Fibroblast of mammary gland (primary cell): ENCODE measurements around the gene ZFP62.
A peak's percentile ranks its signal among the peaks of the same experiment; 100 is the strongest.
"Not testable (repeated sequence)": the region's sequence is repeated elsewhere in the genome, so short reads cannot be mapped to it uniquely, and the experiment has no call there.

Experiments used
- DNase-seq: peaks from one replicate; pipeline ENCODE4 v3.0.0-alpha.2; 2010; ENCODE audit warnings: low read depth
- H3K4me3 ChIP-seq: 2 replicates; pipeline ENCODE4 v1.5.1; 2011; ENCODE audit warnings: low read depth, mild to moderate bottlenecking, low read length, moderate library complexity; ENCODE audit not compliant: control insufficient read depth
- TF ChIP-seq, protein P1 (sequence below): conservative IDR thresholded peaks from 2 replicates; pipeline ENCODE4 v1.5.1; 2011; ENCODE audit warnings: low read depth, low read length, inconsistent platforms; ENCODE audit not compliant: control insufficient read depth, insufficient read depth

Gene ZFP62

DNA sequence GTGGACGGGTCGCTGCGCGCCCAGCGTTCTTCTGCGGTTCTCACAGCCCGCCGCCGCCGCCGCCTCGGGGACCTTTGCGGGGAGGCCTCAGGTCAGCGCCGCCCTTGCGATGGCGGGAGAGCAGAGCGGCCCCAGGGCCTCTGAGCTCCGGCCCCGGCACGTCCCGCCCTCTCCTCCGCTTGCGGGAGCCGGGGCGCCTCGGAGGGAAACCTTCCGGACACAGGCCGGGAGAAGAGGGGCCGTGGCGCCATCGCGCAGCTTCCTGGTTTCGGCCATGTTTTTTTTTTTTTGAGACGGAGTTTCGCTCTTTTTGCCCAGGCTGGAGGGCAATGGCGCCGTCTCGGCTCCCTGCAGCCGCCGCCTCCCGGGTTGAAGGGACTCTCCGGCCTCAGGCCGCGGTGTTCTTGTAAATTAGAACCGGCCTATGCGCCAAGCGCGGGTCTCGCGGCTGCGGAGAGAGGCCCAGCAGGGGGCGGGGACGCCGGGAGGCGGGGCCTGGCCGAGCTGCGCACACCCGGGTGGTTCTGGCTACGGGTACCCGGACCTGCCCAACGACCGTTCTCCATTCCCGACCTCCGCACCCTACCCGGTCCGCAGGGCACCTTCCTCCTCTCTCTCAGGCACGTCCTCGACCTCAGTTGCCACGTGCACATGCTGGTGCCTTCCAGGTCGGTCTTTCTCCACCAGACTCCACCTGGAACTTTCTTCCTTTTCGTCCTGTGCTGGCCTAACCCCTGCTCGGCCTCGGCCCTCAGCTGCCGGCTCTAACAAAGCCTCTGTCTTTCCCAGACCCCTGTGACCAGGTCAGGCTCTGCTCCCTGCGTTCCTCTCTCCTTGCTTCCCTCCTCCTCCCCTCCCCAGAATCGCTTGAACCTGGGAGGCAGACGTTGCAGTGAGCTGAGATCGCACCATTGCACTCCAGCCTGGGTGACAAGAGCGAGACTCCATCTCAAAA lies 29.7 kb downstream of the ZFP62 start:
- peak; percentile 65 for DNase-seq
- peak overlapping the region; percentile 85 for H3K4me3 ChIP-seq
- TF ChIP-seq, protein P1, sequence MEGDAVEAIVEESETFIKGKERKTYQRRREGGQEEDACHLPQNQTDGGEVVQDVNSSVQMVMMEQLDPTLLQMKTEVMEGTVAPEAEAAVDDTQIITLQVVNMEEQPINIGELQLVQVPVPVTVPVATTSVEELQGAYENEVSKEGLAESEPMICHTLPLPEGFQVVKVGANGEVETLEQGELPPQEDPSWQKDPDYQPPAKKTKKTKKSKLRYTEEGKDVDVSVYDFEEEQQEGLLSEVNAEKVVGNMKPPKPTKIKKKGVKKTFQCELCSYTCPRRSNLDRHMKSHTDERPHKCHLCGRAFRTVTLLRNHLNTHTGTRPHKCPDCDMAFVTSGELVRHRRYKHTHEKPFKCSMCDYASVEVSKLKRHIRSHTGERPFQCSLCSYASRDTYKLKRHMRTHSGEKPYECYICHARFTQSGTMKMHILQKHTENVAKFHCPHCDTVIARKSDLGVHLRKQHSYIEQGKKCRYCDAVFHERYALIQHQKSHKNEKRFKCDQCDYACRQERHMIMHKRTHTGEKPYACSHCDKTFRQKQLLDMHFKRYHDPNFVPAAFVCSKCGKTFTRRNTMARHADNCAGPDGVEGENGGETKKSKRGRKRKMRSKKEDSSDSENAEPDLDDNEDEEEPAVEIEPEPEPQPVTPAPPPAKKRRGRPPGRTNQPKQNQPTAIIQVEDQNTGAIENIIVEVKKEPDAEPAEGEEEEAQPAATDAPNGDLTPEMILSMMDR = no peak

DNA sequence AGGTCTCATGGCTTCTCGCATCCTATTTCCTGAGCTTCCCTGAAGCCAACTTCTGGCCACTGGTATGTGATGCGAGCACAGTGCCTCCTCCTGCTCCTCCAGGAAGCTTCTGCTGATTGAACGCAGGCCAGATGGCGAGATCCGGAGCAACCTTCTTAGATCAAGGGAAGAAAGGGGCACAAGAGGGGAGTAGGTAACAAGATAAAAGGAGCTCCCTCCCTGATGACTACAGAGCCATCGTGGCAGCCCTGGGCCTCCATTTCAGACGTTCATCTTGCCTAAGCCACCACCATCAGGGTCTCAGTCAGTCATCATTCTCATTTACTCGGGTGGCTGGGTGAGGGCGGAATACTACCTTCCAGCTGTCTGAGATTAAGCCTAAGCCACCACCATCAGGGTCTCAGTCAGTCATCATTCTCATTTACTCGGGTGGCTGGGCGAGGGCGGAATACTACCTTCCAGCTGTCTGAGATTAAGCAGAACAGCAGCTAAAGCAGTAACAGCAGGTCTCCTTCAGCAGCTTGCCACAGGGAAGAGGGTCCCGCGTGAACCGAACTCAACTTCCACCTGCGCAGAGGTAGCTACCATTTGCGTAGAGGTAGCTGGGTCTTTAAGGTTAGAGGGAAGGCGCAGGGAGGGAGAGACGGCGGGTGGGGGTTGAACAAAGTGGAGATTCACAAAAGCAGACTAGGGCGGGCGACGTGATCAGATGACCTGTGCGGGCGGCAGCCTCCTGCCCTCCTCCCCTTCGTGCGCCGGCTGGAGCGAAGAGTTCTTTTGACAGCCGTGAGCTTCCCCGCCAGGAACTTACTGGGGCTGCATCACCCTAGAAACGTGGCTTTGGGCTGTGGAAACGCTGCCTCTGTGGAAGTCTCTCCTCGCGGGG lies 30.6 kb downstream of the ZFP62 start:
- DNase-seq = peak; percentile 50
- TF ChIP-seq, protein P1 = no peak
- peak overlapping the region; percentile 85 for H3K4me3 ChIP-seq

DNA sequence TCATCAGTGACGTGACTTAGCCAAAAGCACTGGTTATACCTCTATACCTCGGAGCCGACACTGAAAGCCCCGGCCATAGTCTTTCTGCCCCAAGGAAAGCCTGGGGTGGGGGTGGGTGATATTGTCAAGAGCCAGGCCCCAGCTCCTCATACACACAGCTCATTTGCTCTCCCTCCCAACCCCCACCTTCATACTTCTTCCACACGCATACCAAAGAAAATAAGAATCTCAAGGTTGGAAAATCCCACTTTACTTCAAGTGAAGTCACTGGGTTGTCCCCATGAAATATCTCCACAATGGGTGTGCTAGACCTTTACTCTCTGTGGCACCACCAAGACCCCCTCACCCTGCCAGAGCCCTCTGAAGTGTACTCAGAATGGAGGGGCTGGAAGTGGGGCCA lies 31.4 kb downstream of the ZFP62 start:
- DNase-seq = no peak
- TF ChIP-seq, protein P1 = no peak
- no peak overlapping the region for H3K4me3 ChIP-seq

DNA sequence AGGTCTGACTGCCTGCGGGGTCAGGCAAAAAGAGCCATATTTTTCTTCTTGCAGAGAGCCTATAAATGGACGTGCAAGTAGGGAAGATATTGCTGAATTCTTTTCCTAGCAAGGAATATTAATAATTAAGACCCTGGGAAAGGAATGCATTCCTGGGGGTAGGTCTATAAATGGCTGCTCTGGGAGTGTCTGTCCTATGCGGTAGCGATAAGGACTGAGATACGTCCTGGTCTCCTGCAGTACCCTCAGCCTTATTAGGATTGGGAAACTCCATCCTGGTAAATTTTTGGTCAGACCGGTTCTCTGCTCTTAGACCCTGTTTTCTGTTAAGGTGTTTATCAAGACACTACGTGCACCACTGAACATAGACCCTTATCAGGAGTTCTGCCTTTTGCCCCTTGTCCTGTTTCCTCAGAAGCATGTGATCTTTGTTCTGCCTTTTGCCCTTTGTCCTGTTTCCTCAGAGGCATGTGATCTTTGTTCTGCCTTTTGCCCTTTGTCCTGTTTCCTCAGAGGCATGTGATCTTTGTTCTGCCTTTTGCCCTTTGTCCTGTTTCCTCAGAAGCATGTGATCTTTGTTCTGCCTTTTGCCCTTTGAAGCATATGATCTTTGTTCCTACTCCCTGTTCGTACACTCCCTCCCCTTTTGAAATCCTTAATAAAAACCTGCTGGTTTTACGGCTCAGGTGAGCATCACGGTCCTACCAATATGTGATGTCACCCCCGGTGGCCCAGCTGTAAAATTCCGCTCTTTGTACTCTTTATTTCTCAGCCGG lies 32.1 kb downstream of the ZFP62 start:
- DNase-seq, H3K4me3 ChIP-seq: not testable (repeated sequence)

DNA sequence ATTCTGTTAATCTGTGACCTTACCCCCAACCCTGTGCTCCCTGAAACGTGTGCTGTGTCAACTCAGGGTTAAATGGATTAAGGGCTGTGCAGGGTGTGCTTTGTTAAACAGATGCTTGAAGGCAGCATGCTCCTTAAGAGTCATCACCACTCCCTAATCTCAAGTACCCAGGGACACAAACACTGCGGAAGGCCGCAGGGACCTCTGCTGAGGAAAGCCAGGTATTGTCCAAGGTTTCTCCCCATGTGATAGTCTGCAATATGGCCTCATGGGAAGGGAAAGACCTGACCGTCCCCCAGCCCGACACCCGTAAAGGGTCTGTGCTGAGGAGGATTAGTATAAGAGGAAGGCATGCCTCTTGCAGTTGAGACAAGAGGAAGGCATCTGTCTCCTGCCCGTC lies 33.7 kb downstream of the ZFP62 start:
- H3K4me3 ChIP-seq, DNase-seq: not testable (repeated sequence)

DNA sequence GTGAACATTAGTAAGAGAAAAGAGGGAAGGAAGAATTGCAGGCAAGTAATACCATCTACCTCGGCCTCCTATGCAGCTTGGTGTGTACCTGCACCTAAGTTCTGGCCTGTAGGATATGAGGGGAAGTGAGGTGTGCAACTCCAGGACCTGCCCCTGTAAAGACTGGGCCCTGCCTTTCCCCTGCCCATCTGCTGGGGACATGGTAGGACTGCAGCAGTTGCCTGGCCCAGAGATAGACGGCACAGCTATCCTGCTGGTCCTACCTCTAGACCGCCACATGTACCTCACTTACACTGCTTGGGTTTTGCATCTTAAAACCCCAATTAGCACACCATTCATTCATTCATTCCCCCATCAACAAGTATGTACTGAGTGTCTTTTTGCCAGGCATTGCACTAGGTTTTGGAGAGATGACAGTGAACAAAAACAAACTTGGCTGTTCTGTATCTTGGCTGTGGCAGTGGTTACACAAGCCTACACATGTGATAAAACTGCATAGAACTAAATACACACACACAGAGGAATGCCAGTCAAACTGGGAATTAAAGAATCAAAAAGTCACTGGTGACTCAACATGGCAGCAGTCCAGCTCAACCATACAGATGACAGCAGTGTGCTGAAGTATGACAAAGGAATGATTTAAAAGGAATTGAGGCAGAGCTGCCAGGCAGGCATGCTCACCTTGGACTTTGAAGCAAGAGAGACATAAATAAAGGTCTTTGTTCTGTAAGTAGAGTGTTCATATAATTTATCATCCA lies 35.1 kb downstream of the ZFP62 start:
- TF ChIP-seq, protein P1 = no peak
- no peak overlapping the region for H3K4me3 ChIP-seq
- peak; percentile 81 for DNase-seq
